ENCODE data around the gene GRIN3A.

GRIN3A gene
- total RNA-seq = 0 to 0.07 (median 0) reads per million in 9 experiments

DNA sequence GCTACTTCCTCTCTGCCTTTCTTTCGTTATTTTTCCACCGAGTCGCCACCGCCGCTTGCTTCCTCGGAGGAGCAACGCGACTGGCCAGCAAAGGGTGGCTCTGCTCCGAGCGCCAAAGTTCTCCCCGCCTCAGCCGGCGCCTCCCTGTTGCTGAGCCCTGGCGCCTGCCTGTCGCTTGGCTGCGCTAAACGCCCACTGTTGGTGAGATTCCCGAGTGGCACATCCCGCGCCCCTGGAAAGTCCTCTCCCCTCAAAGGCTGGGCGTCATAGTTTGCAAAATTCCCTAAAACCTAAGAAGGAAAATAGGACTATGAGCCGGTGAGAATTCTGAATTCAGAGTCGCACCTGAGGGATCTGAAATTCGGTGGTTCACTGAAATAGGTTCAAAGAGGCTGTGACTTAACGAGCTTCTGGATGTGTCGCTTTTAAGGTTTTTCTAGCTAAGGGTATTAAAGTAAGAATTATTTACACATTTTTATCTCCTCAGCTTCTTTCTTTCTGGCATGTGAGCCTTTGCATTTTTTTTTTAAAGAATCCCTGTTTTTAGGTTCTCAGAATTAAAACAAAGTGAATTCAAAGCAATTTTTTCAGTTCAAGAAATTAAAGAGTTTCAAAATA lies at the start of gene GRIN3A:
TSS of gene GRIN3A (minus strand) at position 82 of the 618 bp plus-strand sequence. CDS start 668 bp downstream, outside the sequence.
- Mint-ChIP-seq H3K27me3 (peaks cover 14 to 35% of the 10 kb centered on the region in 2 donors), H3K4me3 (no peak within 1 kb of the TSS), H3K27ac (no peak within 1 kb of the TSS), H3K9me3 (no peaks in the 10 kb centered on the region), H3K4me1 (ENCODE audit: low read depth in 2 of 2) (no peaks in the 10 kb centered on the region), H3K36me3 (ENCODE audit: insufficient read depth) (no peaks in the 10 kb centered on the region)
- ATAC-seq (replicated peaks) = no peak
- no peak for DNase-seq

GRCh38 chr9:101787891-101788290 lies 49.4 kb upstream of the GRIN3A start:
- Mint-ChIP-seq H3K36me3 (ENCODE audit: insufficient read depth) (no peaks in the 10 kb centered on the region), H3K27me3 (no peaks in the 10 kb centered on the region), H3K4me3 (no peak overlapping the region), H3K27ac (no peak overlapping the region), H3K4me1 (ENCODE audit: low read depth in 2 of 2) (no peaks in the 10 kb centered on the region), H3K9me3 (peaks cover 0 to 3% of the 10 kb centered on the region in 2 donors)
- ATAC-seq (replicated peaks) (no peak), DNase-seq (no peak)

- Mint-ChIP-seq H3K9me3 (peaks cover 3 to 8% of the 10 kb centered on the region in 2 donors), H3K4me1 (ENCODE audit: low read depth in 2 of 2) (no peaks in the 10 kb centered on the region), H3K4me3 (no peak overlapping the region), H3K27me3 (no peaks in the 10 kb centered on the region), H3K27ac (no peak overlapping the region), H3K36me3 (ENCODE audit: insufficient read depth) (no peaks in the 10 kb centered on the region)
- ATAC-seq (replicated peaks) = no peak
- no peak for DNase-seq
Measured at GRCh38 chr9:101778332-101778731, 39.9 kb upstream of the GRIN3A start.

DNA sequence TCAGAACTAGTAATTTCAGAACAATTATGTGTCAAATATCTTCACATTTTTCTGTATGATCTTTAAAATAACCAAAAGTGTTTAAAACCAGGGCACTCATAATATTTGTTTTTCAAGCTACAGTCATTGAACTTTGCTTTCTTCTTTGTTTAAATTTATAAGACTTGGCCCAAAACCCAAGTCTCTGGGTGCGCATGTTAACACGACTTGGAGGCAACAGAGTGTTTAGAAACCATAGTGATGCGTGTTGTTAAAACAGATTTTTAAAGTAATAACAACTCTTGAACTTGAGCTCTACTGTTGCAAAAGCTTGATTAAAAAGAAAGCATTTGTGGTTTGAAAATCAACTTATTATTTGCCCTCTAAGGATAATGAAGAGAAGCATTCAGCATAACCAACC lies 26.0 kb upstream of the GRIN3A start:
- ATAC-seq (replicated peaks) = no peak
- Mint-ChIP-seq H3K9me3 (peaks cover 5 to 14% of the 10 kb centered on the region in 2 donors), H3K4me3 (no peak overlapping the region), H3K27ac (no peak overlapping the region), H3K4me1 (ENCODE audit: low read depth in 2 of 2) (peaks cover 0 to 1% of the 10 kb centered on the region in 2 donors), H3K27me3 (no peaks in the 10 kb centered on the region), H3K36me3 (ENCODE audit: insufficient read depth) (peaks cover 4% of the 10 kb centered on the region)
- DNase-seq = no peak

DNA sequence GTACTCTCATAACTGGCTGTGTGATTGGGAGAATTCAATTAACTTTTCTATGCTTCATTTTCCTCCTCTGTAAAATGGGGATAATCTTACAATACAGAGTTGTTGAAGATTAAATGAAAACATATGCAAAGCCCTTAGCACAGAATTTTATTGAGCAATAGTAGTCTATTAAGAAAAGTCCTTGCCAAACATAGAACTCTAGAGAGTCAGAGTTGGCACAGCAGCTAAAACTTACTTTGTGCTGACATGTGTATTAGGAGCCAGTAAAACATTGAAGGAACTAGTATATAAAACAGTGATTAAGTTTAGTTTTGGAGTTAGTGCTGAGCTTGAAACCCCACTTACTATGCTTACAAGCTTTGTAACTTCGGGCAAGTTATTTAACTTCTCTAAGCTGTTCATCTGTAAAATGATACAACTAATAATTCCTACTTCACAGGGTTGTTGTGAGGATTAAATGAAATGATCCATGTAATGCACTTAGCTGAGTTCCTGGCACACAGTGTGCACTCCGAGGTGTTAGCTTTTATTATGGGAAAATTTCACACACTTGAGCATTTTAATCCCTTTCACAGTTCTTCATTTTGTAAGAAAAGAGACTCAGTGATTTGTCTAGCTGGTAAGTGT lies 20.0 kb upstream of the GRIN3A start:
- ATAC-seq (replicated peaks) (no peak), DNase-seq (no peak)
- Mint-ChIP-seq H3K4me3 (no peak overlapping the region), H3K9me3 (peaks cover 3 to 7% of the 10 kb centered on the region in 2 donors), H3K27me3 (no peaks in the 10 kb centered on the region), H3K27ac (no peak overlapping the region), H3K36me3 (ENCODE audit: insufficient read depth) (no peaks in the 10 kb centered on the region), H3K4me1 (ENCODE audit: low read depth in 2 of 2) (peaks cover 0 to 1% of the 10 kb centered on the region in 2 donors)

DNA sequence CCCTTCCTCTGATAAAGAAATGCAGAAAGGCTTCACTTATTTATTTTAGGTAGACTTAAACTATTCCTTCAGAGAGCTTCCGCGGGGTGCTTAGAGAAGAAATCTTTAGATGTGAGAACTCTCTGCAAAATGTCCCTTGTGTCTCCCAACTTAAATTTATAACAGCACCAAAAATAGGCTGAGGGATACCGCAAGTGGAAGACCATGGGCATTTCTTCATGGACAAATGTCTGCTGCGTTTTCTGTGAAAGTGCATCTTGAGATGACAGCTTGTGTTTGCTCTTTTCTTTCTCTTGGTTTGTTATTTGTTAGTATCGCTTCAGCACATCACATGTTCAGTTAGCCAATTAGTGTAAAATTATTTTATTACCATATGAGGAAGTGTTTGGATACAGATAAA lies 15.3 kb upstream of the GRIN3A start:
- no peaks in the 10 kb centered on the region for H3K27me3 Mint-ChIP-seq
- H3K27ac Mint-ChIP-seq = no peak overlapping the region
- ATAC-seq (replicated peaks) (no peak), DNase-seq (no peak)
- no peaks in the 10 kb centered on the region for H3K9me3 Mint-ChIP-seq
- no peaks in the 10 kb centered on the region for H3K36me3 Mint-ChIP-seq (ENCODE audit: insufficient read depth)
- H3K4me1 Mint-ChIP-seq (ENCODE audit: low read depth in 2 of 2) = no peaks in the 10 kb centered on the region
- no peak overlapping the region for H3K4me3 Mint-ChIP-seq

- Mint-ChIP-seq H3K27ac (no peak overlapping the region), H3K36me3 (ENCODE audit: insufficient read depth) (no peaks in the 10 kb centered on the region), H3K27me3 (no peaks in the 10 kb centered on the region), H3K4me1 (ENCODE audit: low read depth in 2 of 2) (no peaks in the 10 kb centered on the region), H3K9me3 (no peaks in the 10 kb centered on the region), H3K4me3 (no peak overlapping the region)
- ATAC-seq (replicated peaks) (no peak), DNase-seq (no peak)
Measured at GRCh38 chr9:101751895-101752294, 13.4 kb upstream of the GRIN3A start.

DNA sequence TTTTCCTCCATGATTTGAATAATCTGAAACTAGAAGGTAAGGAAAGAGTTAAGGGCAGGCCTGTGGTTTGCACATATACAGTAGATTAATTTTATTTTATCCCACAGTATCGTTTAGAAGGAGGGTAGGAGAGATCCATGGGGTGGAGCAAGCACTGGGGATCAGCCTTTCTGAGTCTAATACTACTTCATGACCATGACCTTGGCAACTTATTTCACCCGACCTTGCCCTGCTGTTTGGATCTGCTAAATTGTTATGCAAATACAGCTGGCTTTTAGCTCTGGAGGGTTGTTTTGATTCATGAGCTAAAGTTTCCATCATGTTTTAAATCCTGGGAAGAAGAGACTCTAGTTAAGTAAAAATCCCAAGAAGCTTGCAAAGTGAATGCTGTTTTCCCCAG lies 864 bp upstream of the GRIN3A start:
- Mint-ChIP-seq H3K27me3 (peaks cover 14 to 35% of the 10 kb centered on the region in 2 donors), H3K9me3 (no peaks in the 10 kb centered on the region), H3K36me3 (ENCODE audit: insufficient read depth) (no peaks in the 10 kb centered on the region), H3K4me1 (ENCODE audit: low read depth in 2 of 2) (no peaks in the 10 kb centered on the region), H3K27ac (no peak overlapping the region), H3K4me3 (no peak overlapping the region)
- no peak for DNase-seq
- no peak for ATAC-seq (replicated peaks)

- Mint-ChIP-seq H3K36me3 (ENCODE audit: insufficient read depth) (no peaks in the 10 kb centered on the region), H3K27me3 (peaks cover 14 to 35% of the 10 kb centered on the region in 2 donors), H3K4me1 (ENCODE audit: low read depth in 2 of 2) (no peaks in the 10 kb centered on the region), H3K27ac (no peak overlapping the region), H3K9me3 (no peaks in the 10 kb centered on the region), H3K4me3 (no peak overlapping the region)
- no peak for DNase-seq
- ATAC-seq (replicated peaks) = no peak
Measured at GRCh38 chr9:101737705-101738565, 512 bp downstream of the GRIN3A start.

DNA sequence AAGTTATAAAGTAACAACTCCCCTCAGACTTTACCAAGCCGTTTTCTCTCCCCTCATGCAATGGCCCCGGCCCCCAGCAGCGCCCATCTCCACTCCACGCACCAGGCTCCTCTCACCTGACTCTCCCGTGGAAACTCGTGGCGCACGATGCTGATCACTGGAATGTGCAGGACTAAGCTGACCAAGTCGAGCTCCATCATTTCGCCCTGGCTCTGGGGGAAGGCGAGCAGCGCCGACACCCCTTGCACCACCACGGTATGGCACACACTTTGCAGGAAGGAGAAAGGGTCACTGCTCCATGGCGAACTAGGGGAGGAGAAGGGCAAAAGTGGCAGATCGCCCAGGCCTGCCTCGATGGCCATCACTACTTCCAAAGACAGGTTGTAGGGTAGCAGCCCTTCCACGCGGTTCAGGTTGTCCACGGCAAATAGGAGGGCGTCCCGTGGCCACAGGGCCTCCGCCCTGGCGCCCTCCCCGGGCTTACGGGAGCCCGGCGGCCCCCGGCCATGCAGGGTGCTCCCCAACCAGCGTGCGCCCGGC lies 1.2 kb downstream of the GRIN3A start:
- Mint-ChIP-seq H3K4me3 (no peak overlapping the region), H3K27ac (no peak overlapping the region), H3K9me3 (no peaks in the 10 kb centered on the region), H3K27me3 (peaks cover 14 to 35% of the 10 kb centered on the region in 2 donors), H3K36me3 (ENCODE audit: insufficient read depth) (no peaks in the 10 kb centered on the region), H3K4me1 (ENCODE audit: low read depth in 2 of 2) (no peaks in the 10 kb centered on the region)
- DNase-seq = no peak
- ATAC-seq (replicated peaks) = no peak

DNA sequence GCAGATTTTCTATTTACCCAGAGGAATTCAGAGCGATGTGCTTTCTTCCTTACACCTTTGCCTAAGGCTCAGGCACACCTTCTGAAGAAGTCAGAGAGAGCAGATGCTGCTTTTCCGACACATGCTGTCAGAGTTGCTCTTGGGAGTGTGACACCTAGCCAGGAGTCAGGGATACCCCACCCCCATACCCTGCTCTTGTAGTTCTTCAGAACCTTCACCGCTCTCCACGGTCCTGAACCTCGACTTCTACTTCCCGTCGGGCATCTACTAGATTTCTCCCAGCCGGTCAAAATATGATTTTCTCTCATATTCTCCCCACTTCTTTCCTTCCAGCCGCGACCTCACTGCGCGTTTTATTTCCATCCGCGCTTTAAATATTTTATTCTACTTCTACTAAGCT lies 1.7 kb downstream of the GRIN3A start:
- ATAC-seq (replicated peaks) = no peak
- no peaks in the 10 kb centered on the region for H3K4me1 Mint-ChIP-seq (ENCODE audit: low read depth in 2 of 2)
- H3K27ac Mint-ChIP-seq = no peak overlapping the region
- H3K9me3 Mint-ChIP-seq = no peaks in the 10 kb centered on the region
- no peak overlapping the region for H3K4me3 Mint-ChIP-seq
- no peak for DNase-seq
- H3K27me3 Mint-ChIP-seq = peaks cover 14 to 35% of the 10 kb centered on the region in 2 donors
- no peaks in the 10 kb centered on the region for H3K36me3 Mint-ChIP-seq (ENCODE audit: insufficient read depth)

DNA sequence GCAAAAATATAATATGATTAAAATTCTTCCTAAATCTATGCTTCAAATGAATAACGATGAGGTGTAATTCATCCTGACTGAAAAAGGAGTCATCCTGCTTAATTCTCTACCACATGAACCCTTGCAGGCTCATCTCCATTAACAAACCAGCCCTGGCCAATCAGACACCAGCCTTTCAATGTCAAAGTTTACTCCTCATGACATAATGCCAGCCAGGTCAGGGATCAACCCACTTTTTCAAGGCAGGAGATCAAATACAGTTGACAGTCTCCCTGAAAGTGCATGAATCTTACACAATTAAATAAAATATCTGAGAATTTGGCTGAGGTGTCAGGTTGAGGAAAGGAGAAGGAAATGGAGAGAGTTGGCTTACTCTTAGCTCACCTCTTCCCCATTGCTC lies 7.0 kb downstream of the GRIN3A start:
- no peak for DNase-seq
- Mint-ChIP-seq H3K27ac (no peak overlapping the region), H3K4me3 (no peak overlapping the region), H3K9me3 (no peaks in the 10 kb centered on the region), H3K36me3 (ENCODE audit: insufficient read depth) (no peaks in the 10 kb centered on the region), H3K4me1 (ENCODE audit: low read depth in 2 of 2) (no peaks in the 10 kb centered on the region), H3K27me3 (peaks cover under 1 to 1% of the 10 kb centered on the region in 2 donors)
- ATAC-seq (replicated peaks) = no peak

DNA sequence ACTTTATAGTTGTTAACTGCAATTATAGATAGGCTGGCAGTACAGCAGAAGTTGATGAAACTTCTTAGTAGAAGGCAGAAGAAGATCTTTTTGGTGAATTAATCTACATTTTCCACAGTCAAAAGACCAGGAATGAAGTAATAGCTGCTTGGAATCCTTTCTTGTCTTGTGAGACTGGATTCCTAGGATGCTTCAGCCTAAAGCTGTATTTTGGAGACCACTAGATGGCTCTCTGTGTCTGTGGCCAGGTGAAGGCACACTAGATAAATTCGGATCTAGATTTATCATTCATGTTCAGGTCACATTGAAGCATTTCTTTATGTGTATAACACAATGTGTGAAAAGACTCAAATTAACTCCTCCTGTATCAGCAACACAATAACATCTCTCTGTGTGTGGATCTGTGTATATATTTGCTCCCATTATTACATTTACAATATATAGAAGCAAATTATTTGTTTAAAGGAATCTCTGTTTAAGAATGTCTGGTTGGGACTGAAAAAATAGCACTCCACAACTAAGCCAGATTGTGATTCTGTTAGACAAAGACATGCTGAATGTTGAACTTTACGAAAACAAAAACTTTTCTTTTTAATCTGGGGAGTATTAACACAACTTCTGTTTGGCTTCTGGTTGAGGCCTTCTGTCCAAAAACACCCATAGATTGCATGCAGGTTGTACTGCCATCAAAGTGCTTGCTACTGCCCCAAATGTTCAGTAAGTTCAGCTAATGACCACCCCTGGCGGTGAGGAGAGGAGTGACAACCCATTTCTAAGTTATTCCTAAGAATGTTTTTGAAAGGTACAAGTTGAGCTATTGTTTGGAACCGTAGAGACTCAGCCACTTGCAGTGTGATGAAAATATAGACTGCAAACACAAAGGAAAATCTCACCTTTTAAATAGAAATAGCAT lies 10.6 kb downstream of the GRIN3A start:
- H3K9me3 Mint-ChIP-seq = peaks cover 0 to 3% of the 10 kb centered on the region in 2 donors
- H3K4me3 Mint-ChIP-seq = no peak overlapping the region
- H3K36me3 Mint-ChIP-seq (ENCODE audit: insufficient read depth) = no peaks in the 10 kb centered on the region
- no peaks in the 10 kb centered on the region for H3K4me1 Mint-ChIP-seq (ENCODE audit: low read depth in 2 of 2)
- ATAC-seq (replicated peaks) (no peak), DNase-seq (no peak)
- no peaks in the 10 kb centered on the region for H3K27me3 Mint-ChIP-seq
- no peak overlapping the region for H3K27ac Mint-ChIP-seq
